Kidney glomerular epithelial cell (primary cell): ENCODE data around the gene PRAMEF9.
"Not testable (repeated sequence)": the region's sequence is repeated elsewhere in the genome, so short reads cannot be mapped to it uniquely, and the experiment has no call there.

Source experiments
- DNase-seq: peaks from one replicate; lab custom pipeline; 2025; lab: John Stamatoyannopoulos, UW

PRAMEF9 gene

DNA sequence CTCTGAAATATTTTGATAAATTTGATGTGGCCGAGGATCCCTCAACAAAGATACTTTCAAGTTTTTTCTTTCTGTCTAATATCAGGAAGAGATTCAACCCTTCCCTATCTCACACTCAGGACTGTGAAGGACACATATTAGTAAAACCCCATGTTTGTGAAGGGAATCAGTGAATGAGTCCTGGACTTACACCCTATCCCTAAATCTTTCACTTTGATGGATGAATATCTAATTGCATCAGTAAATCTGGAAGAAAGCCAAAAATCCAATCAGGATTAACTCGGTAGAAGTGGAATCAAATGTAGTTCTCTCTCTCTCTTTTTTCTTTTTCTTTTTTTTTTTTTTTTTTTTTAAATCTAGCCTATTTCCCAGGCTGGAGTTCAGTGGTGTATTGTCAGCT, at the start of gene PRAMEF9:
Gene PRAMEF9 (plus strand): TSS at position 301 of the 400 bp plus-strand sequence. CDS start 3,433 bp downstream, outside the sequence.
- not testable (repeated sequence) for DNase-seq

- not testable (repeated sequence) for DNase-seq
These were observed 15.7 kb upstream of the PRAMEF9 start, which contains the start of gene PRAMEF26 for GRCh38 chr1:13155909-13156308. Gene PRAMEF26 (minus strand): TSS chr1:13156009. CDS start chr1:13153095, 2,914 bp downstream.

GRCh38 chr1:13165531-13165930, 6.1 kb upstream of the PRAMEF9 start, which contains the start of gene HNRNPCL4:
Gene HNRNPCL4 (minus strand): TSS chr1:13165631. CDS start chr1:13165467, 164 bp downstream.
- DNase-seq: not testable (repeated sequence)

DNA sequence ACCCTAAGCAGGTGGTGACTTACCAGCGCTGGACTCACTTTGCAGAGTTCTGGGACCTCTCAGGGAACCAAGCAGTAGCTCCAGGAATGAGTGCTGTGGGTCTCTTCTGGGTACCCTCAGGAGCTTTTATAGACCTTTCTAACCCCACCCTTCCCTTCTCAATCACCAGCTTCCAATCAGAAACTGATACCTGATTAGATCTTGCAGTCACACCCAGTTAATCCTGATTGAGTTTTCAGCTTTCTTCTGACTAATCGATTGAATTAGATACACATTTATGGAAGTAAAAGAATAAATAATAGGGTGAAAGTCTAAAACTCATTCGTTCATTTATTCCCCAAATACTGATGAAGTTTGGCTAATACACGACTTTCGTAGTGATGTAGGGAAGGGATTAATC, 29.7 kb downstream of the PRAMEF9 start, which contains the start of gene PRAMEF13:
Gene PRAMEF13 (minus strand): TSS at position 101 of the 400 bp plus-strand sequence. CDS start 1,820 bp downstream, outside the sequence.
- not testable (repeated sequence) for DNase-seq

GRCh38 chr1:13208712-13209111, 37.1 kb downstream of the PRAMEF9 start:
- not testable (repeated sequence) for DNase-seq

DNA sequence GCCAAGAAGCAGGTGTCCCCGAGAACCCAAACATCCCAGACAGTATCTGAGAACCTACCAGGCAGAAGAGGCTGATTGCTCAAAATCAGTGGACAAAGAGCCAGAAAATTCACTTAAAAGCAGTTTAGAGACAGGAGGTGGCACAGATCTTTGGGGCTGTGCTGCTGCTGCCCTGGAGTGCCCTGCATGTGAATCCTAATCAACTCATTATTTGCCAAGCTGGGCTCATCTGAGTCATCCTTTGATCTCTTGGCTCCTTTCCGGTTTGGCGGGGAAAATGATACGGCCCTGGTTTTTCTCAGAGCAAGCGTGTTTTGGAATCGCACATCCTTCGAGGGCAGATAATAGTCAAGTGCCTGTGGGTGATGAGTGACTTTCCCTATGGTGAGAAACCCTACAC, 45.0 kb downstream of the PRAMEF9 start:
- not testable (repeated sequence) for DNase-seq

GRCh38 chr1:13219203-13219602, 47.6 kb downstream of the PRAMEF9 start:
- not testable (repeated sequence) for DNase-seq

- not testable (repeated sequence) for DNase-seq
These were observed 51.1 kb downstream of the PRAMEF9 start for GRCh38 chr1:13222788-13223187.

GRCh38 chr1:13224480-13225060, 52.9 kb downstream of the PRAMEF9 start:
- DNase-seq: no peak

DNA sequence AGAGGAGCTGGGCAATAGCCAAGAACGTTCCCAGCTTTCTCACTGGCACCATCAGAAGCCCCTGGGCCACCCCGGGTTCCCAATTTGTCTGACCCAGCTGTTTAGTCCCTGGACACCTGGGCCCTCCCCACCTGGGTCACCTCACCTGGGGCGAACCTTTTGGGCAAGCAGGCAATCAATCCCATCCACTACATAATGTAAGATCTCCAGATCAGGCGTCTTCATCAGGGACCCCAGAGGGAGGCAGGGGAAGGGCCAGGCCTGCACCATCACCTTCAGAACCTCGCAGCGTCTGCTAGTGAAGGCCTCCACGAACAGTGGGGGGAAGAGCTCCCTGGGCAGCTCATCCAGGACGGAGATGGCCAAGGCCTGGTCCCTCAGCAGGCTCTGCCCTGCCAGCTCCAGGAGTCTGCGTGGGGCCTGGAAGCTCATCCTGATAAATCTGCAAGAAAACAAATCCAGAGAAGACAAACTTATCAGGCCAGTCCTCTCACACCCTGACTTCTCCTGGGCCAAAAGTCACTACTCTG, 54.1 kb downstream of the PRAMEF9 start, which contains the start of gene PRAMEF18:
Gene PRAMEF18 (minus strand): TSS at position 480 of the 530 bp plus-strand sequence. CDS start 48 bp downstream, at position 432.
- not testable (repeated sequence) for DNase-seq

GRCh38 chr1:13227271-13228055, 55.8 kb downstream of the PRAMEF9 start:
- DNase-seq: not testable (repeated sequence)

GRCh38 chr1:13228343-13228781, 56.7 kb downstream of the PRAMEF9 start:
- DNase-seq: no peak
